ENCODE data around the gene BMX.

Gene BMX

DNA sequence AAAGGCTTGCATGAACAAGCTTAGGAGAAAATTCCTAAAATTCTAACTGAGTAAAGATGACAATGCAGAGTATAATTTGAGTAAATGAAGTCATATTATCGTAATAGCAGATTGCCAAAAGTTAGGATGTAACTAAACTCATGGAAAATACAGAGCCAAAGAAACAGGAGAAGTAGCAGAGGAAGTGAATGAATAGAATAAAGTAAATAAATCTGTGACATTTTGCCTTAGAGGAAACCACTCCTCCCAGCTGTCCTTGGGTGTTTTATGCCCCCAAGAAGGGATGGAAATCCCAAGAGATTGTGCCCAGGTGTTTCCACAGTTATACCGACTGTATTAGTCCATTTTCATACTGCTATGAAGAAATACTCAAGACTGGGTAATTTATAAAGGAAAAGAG, 1.9 kb upstream of the BMX start:
- in situ Hi-C loops (cut with MboI; ENCODE audit: low sequenced_read_pairs, unreplicated experiment): no loop called here
- DNase-seq (ENCODE audit: low spot score): no peak
- TF ChIP-seq, protein P1, sequence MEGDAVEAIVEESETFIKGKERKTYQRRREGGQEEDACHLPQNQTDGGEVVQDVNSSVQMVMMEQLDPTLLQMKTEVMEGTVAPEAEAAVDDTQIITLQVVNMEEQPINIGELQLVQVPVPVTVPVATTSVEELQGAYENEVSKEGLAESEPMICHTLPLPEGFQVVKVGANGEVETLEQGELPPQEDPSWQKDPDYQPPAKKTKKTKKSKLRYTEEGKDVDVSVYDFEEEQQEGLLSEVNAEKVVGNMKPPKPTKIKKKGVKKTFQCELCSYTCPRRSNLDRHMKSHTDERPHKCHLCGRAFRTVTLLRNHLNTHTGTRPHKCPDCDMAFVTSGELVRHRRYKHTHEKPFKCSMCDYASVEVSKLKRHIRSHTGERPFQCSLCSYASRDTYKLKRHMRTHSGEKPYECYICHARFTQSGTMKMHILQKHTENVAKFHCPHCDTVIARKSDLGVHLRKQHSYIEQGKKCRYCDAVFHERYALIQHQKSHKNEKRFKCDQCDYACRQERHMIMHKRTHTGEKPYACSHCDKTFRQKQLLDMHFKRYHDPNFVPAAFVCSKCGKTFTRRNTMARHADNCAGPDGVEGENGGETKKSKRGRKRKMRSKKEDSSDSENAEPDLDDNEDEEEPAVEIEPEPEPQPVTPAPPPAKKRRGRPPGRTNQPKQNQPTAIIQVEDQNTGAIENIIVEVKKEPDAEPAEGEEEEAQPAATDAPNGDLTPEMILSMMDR (IDR thresholded peaks at IDR 0.05; ENCODE audit: borderline replicate concordance, control extremely low read depth, extremely low read depth, insufficient read depth, missing control alignments): no peak

DNA sequence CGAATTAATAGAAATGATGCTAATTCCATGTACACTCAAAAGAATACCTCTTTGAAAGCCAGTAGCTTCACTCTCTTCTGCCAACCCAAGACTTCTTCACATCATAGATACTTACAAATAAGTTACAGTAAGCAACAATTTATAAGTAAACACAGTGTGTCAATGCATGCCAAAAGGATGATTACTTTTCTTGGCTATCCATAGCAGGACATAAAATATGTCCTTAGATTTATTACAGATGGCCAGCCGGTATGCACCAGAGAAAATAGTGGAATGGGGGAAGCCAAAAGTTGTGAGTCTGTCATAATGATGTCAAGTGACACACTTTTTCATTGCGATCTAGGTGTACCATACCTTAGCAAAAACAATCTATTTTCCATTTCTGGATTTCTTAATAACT, 631 bp upstream of the BMX start:
- in situ Hi-C loops (cut with MboI; ENCODE audit: low sequenced_read_pairs, unreplicated experiment): no loop called here
- no peak for DNase-seq (ENCODE audit: low spot score)
- TF ChIP-seq, protein P1 (IDR thresholded peaks at IDR 0.05; ENCODE audit: borderline replicate concordance, control extremely low read depth, extremely low read depth, insufficient read depth, missing control alignments): no peak

DNA sequence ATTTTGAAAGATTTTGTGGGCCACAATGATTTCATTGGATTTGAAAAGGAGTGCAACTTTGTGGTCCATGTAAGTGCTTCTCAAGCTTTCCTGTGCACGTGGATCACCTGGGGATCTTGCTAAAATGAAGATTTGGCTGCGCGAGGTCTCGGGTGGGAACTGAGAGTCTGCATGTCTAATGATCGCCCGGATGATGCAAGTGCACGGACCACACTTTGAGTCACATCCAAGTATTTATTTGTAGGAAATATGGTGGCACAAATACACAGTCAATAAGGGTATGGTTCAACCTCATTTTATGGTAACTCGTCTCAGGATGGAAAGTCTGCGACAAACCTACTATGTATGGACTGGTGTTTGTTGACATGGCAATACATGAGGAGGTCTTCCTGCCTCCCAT, 899 bp downstream of the BMX start:
- DNase-seq (ENCODE audit: low spot score): no peak
- TF ChIP-seq, protein P1 (IDR thresholded peaks at IDR 0.05; ENCODE audit: borderline replicate concordance, control extremely low read depth, extremely low read depth, insufficient read depth, missing control alignments): no peak
- in situ Hi-C loops (cut with MboI; ENCODE audit: low sequenced_read_pairs, unreplicated experiment): no loop called here

DNA sequence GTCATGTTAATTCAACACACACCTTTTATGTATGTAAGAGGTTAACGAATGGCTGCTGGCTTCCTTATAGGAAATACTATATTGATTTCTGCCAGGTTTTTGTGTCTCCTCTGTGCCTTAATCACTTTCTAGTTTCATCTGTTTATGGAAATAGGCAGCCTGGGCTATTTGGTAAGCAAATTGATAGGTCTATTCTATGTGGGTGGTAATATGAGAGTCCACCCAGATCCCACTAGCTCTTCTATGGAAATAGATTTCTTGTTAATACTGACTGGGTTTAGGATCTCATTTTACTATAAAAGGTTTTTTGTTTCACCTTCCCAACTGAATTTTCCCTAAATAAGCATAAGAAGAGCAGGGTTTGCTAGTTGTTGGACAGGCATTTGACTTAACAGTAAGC, 4.1 kb downstream of the BMX start:
- in situ Hi-C loops (cut with MboI; ENCODE audit: low sequenced_read_pairs, unreplicated experiment): no loop called here
- TF ChIP-seq, protein P1 (IDR thresholded peaks at IDR 0.05; ENCODE audit: borderline replicate concordance, control extremely low read depth, extremely low read depth, insufficient read depth, missing control alignments): no peak
- no peak for DNase-seq (ENCODE audit: low spot score)

DNA sequence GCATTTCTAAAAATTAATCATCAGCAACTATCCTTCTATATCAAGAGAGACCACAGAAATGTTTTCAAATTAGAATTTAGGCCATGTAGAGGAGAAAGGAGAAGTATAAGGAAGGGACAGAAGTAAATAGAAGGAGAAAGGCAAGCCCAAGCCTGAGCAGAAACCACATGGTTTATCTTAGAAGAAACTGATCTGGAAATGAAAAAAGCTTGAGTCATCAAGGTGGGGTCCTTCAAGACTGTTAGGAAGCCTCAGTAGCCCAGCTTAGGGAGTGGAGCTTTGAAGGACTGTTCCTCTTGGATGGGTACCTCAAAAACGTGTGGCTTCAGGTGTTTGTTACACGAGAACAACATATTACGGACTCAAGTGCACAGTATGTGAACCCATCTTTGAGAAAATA, 4.5 kb downstream of the BMX start:
- TF ChIP-seq, protein P1 (IDR thresholded peaks at IDR 0.05; ENCODE audit: borderline replicate concordance, control extremely low read depth, extremely low read depth, insufficient read depth, missing control alignments): no peak
- in situ Hi-C loops (cut with MboI; ENCODE audit: low sequenced_read_pairs, unreplicated experiment): no loop called here
- no peak for DNase-seq (ENCODE audit: low spot score)

DNA sequence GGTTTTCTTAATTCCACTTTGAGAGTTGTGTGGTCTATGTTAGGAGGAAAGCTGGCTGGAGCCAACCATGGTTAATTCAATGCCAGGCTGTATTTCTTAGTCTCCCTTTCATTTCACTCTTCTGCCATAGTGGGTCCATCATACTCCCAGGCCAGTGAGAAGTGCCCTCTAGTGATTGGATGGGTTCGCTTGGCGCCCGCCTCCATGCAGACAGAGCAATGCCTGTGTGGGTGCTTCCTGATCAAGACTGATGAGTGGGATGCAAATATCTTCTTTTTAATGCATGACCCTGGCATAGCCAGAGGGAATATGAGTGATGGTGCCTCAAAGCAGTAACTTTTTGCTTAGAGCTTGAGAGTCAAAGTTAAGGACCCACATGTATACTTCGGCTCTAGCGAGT, 6.4 kb downstream of the BMX start:
- TF ChIP-seq, protein P1 (IDR thresholded peaks at IDR 0.05; ENCODE audit: borderline replicate concordance, control extremely low read depth, extremely low read depth, insufficient read depth, missing control alignments): no peak
- in situ Hi-C loops (cut with MboI; ENCODE audit: low sequenced_read_pairs, unreplicated experiment): no loop called here
- DNase-seq (ENCODE audit: low spot score): no peak

DNA sequence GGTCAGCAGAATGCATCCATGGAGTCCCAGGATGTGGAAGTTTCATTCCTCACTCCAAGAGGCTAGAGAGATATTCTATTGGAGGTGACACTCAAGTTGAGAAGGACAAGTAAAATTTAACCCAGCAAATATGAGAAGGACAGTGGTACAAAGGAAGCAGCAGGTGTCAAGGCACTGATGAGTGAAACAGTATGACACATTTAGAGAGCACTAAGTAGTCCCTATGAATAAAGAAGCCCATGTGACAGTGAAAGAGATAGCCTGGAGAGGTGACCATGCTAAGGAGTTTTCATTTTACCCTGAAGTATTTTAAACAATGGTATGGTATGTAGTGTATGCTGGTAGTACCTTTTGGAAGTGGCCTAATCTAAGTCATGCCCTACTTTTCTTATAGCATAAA, 9.2 kb downstream of the BMX start:
- in situ Hi-C loops (cut with MboI; ENCODE audit: low sequenced_read_pairs, unreplicated experiment): no loop called here
- DNase-seq (ENCODE audit: low spot score): no peak
- TF ChIP-seq, protein P1 (IDR thresholded peaks at IDR 0.05; ENCODE audit: borderline replicate concordance, control extremely low read depth, extremely low read depth, insufficient read depth, missing control alignments): no peak
